ENCODE measurements around the gene ABCC1. TPM values are rescaled to one million over a fixed set of nuclear protein-coding genes. Genes with fewer than 3 reads are reported as not detected.
"Not testable (repeated sequence)": the region's sequence is repeated elsewhere in the genome, so short reads cannot be mapped to it uniquely, and the experiment has no call there.

ABCC1 gene
- total RNA-seq, 1 experiment from 2014 or later = 10.0 TPM

- no peaks in the 10 kb centered on the region for H3K27me3 ChIP-seq
- no peak for DNase-seq
- H3K4me1 ChIP-seq = no peaks in the 10 kb centered on the region
- no peaks in the 10 kb centered on the region for H3K36me3 ChIP-seq
- 0 out of 2 replicates have a peak, but pooled peaks cover 3% of the 10 kb centered on the region for H3K9me3 ChIP-seq (replicated peaks)
- H3K27ac ChIP-seq = no peak overlapping the region
- H3K4me3 ChIP-seq = no peak overlapping the region
These were observed 207.8 kb downstream of the ABCC1 start for GRCh38 chr16:16157166-16157565.

- H3K4me1 ChIP-seq = no peaks in the 10 kb centered on the region
- no peaks in the 10 kb centered on the region for H3K27me3 ChIP-seq
- DNase-seq = no peak
These were observed 208.8 kb downstream of the ABCC1 start for GRCh38 chr16:16158082-16158658.

GRCh38 chr16:16158741-16159374, 209.4 kb downstream of the ABCC1 start:
- Histone ChIP-seq H3K4me1 (no peaks in the 10 kb centered on the region), H3K27ac (no peak overlapping the region), H3K36me3 (no peaks in the 10 kb centered on the region), H3K27me3 (no peaks in the 10 kb centered on the region), H3K9me3 (replicated peaks) (0 out of 2 replicates have a peak, but pooled peaks cover 3% of the 10 kb centered on the region), H3K4me3 (no peak overlapping the region)
- DNase-seq = no peak

More at GRCh38 chr16:16158082-16158658, 208.8 kb downstream of the ABCC1 start:
- H3K9me3 ChIP-seq (replicated peaks) = 0 out of 2 replicates have a peak, but pooled peaks cover 3% of the 10 kb centered on the region
- H3K27ac ChIP-seq = no peak overlapping the region
- H3K4me3 ChIP-seq = no peak overlapping the region
- no peaks in the 10 kb centered on the region for H3K36me3 ChIP-seq

- Histone ChIP-seq H3K36me3 (no peaks in the 10 kb centered on the region), H3K4me1 (no peaks in the 10 kb centered on the region), H3K9me3 (replicated peaks) (0 out of 2 replicates have a peak, but pooled peaks cover 3% of the 10 kb centered on the region), H3K27me3 (no peaks in the 10 kb centered on the region), H3K27ac (no peak overlapping the region), H3K4me3 (no peak overlapping the region)
- no peak for DNase-seq
These were observed 210.2 kb downstream of the ABCC1 start for GRCh38 chr16:16159662-16160061.

GRCh38 chr16:16161319-16161718, 211.9 kb downstream of the ABCC1 start:
- no peak for DNase-seq
- Histone ChIP-seq H3K4me1 (no peaks in the 10 kb centered on the region), H3K4me3 (no peak overlapping the region), H3K27ac (no peak overlapping the region), H3K27me3 (no peaks in the 10 kb centered on the region), H3K9me3 (replicated peaks) (0 out of 2 replicates have a peak, but pooled peaks cover 3% of the 10 kb centered on the region), H3K36me3 (no peaks in the 10 kb centered on the region)

GRCh38 chr16:16161840-16162239, 212.4 kb downstream of the ABCC1 start:
- H3K36me3 ChIP-seq; H3K9me3 ChIP-seq (replicated peaks); H3K4me3 ChIP-seq; DNase-seq; H3K27me3 ChIP-seq; H3K27ac ChIP-seq; H3K4me1 ChIP-seq: not testable (repeated sequence)

- Histone ChIP-seq H3K36me3 (no peaks in the 10 kb centered on the region), H3K27ac (no peak overlapping the region), H3K4me3 (no peak overlapping the region), H3K9me3 (replicated peaks) (0 out of 2 replicates have a peak, but pooled peaks cover 3% of the 10 kb centered on the region), H3K27me3 (no peaks in the 10 kb centered on the region), H3K4me1 (no peaks in the 10 kb centered on the region)
- DNase-seq = no peak
These were observed 213.2 kb downstream of the ABCC1 start for GRCh38 chr16:16162591-16162990.

GRCh38 chr16:16163109-16163508, 213.7 kb downstream of the ABCC1 start:
- H3K36me3 ChIP-seq = no peaks in the 10 kb centered on the region
- no peaks in the 10 kb centered on the region for H3K27me3 ChIP-seq
- no peaks in the 10 kb centered on the region for H3K9me3 ChIP-seq (replicated peaks)
- no peak overlapping the region for H3K4me3 ChIP-seq
- DNase-seq = no peak
- H3K27ac ChIP-seq = no peak overlapping the region
- no peaks in the 10 kb centered on the region for H3K4me1 ChIP-seq

GRCh38 chr16:16163571-16163970, 214.2 kb downstream of the ABCC1 start:
- no peak overlapping the region for H3K4me3 ChIP-seq
- no peaks in the 10 kb centered on the region for H3K27me3 ChIP-seq
- no peak for DNase-seq
- H3K36me3 ChIP-seq = no peaks in the 10 kb centered on the region
- H3K9me3 ChIP-seq (replicated peaks) = no peaks in the 10 kb centered on the region
- no peaks in the 10 kb centered on the region for H3K4me1 ChIP-seq
- no peak overlapping the region for H3K27ac ChIP-seq

- H3K4me3 ChIP-seq = no peak overlapping the region
- H3K4me1 ChIP-seq = no peaks in the 10 kb centered on the region
- H3K9me3 ChIP-seq (replicated peaks) = no peaks in the 10 kb centered on the region
- no peak overlapping the region for H3K27ac ChIP-seq
- H3K27me3 ChIP-seq = no peaks in the 10 kb centered on the region
- DNase-seq = no peak
- H3K36me3 ChIP-seq = no peaks in the 10 kb centered on the region
These were observed 214.8 kb downstream of the ABCC1 start for GRCh38 chr16:16164243-16164642.

- H3K27me3 ChIP-seq = no peaks in the 10 kb centered on the region
- H3K36me3 ChIP-seq = no peaks in the 10 kb centered on the region
- H3K27ac ChIP-seq = no peak overlapping the region
- H3K9me3 ChIP-seq (replicated peaks) = no peaks in the 10 kb centered on the region
- no peaks in the 10 kb centered on the region for H3K4me1 ChIP-seq
- DNase-seq = no peak
- no peak overlapping the region for H3K4me3 ChIP-seq
These were observed 216.7 kb downstream of the ABCC1 start for GRCh38 chr16:16166085-16166484.

GRCh38 chr16:16166949-16167348, 217.5 kb downstream of the ABCC1 start:
- Histone ChIP-seq H3K4me1 (no peaks in the 10 kb centered on the region), H3K36me3 (no peaks in the 10 kb centered on the region), H3K9me3 (replicated peaks) (no peaks in the 10 kb centered on the region), H3K4me3 (no peak overlapping the region), H3K27ac (no peak overlapping the region), H3K27me3 (no peaks in the 10 kb centered on the region)
- DNase-seq = no peak

GRCh38 chr16:16167927-16168326, 218.5 kb downstream of the ABCC1 start:
- Histone ChIP-seq H3K4me1 (no peaks in the 10 kb centered on the region), H3K36me3 (no peaks in the 10 kb centered on the region), H3K27me3 (no peaks in the 10 kb centered on the region), H3K9me3 (replicated peaks) (no peaks in the 10 kb centered on the region), H3K4me3 (no peak overlapping the region), H3K27ac (no peak overlapping the region)
- DNase-seq = no peak

- Histone ChIP-seq H3K27ac (no peak overlapping the region), H3K4me1 (no peaks in the 10 kb centered on the region), H3K27me3 (no peaks in the 10 kb centered on the region), H3K9me3 (replicated peaks) (no peaks in the 10 kb centered on the region), H3K4me3 (no peak overlapping the region), H3K36me3 (no peaks in the 10 kb centered on the region)
- DNase-seq = no peak
These were observed 219.0 kb downstream of the ABCC1 start for GRCh38 chr16:16168431-16168830.

GRCh38 chr16:16169615-16170014, 220.2 kb downstream of the ABCC1 start:
- H3K4me1 ChIP-seq = no peaks in the 10 kb centered on the region
- H3K27ac ChIP-seq = no peak overlapping the region
- H3K9me3 ChIP-seq (replicated peaks) = no peaks in the 10 kb centered on the region
- no peak overlapping the region for H3K4me3 ChIP-seq
- no peaks in the 10 kb centered on the region for H3K36me3 ChIP-seq
- DNase-seq = no peak
- no peaks in the 10 kb centered on the region for H3K27me3 ChIP-seq
